ENCODE results near the gene ARNT2.

Gene ARNT2

GRCh38 chr15:80550908-80551260 lies 146.7 kb downstream of the ARNT2 start:
- Mint-ChIP-seq H3K36me3 (no peaks in the 10 kb centered on the region), H3K27ac (no peak overlapping the region), H3K27me3 (peaks cover 8% of the 10 kb centered on the region), H3K4me1 (no peaks in the 10 kb centered on the region), H3K9me3 (no peaks in the 10 kb centered on the region), H3K4me3 (no peak overlapping the region)
- ATAC-seq (ENCODE audit: low read depth) (no peak), DNase-seq (ENCODE audit: low spot score in 2 of 2) (no peak)

DNA sequence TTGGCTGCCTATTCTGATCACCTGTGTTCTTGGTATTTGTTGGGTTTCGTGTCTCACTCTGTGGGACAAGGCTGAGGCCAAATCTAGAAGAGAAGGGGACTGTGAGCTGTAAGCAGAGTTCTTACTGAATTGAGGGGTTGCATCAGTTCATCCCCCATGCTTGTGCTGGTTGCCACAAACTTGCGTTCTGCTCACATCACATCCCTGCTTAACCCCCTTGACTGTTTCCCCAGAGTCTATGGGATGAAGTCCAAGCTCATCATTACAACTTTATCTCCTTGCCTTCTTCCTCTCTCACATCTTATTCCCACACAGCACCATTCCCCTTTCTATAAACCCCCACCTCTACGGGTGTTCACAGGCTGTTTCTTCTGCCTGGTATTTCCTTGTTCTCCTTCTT lies 147.2 kb downstream of the ARNT2 start:
- DNase-seq (ENCODE audit: low spot score in 2 of 2), result no peak
- Mint-ChIP-seq H3K4me1 (no peaks in the 10 kb centered on the region), H3K9me3 (no peaks in the 10 kb centered on the region), H3K27me3 (peaks cover 5% of the 10 kb centered on the region), H3K4me3 (no peak overlapping the region), H3K27ac (no peak overlapping the region), H3K36me3 (no peaks in the 10 kb centered on the region)
- no peak for ATAC-seq (ENCODE audit: low read depth)

DNA sequence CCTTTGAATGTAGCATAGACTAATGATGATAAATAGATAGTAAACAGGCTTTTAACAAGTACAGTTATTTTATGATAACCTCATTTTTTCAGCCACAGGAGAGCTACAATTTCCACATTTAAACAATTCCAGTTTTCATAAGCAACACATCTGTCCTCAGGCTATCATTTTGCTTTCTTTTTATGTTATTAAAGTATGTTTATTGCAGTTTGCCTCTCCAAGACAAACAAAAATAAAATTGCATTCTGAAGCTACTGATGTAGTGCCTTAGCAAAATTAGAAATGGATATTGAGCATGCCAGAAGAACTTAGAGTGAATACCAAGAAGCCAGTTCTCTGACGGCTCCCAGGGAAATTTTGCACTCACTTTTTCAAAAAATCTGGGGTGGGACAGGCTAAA lies 150.4 kb downstream of the ARNT2 start:
- no peak for ATAC-seq (ENCODE audit: low read depth)
- Mint-ChIP-seq H3K36me3 (no peaks in the 10 kb centered on the region), H3K4me1 (peaks cover under 1% of the 10 kb centered on the region), H3K9me3 (peaks cover 2% of the 10 kb centered on the region), H3K27me3 (peaks cover 12% of the 10 kb centered on the region), H3K4me3 (no peak overlapping the region), H3K27ac (no peak overlapping the region)
- DNase-seq (ENCODE audit: low spot score in 2 of 2), result no peak

GRCh38 chr15:80556694-80557367 lies 152.6 kb downstream of the ARNT2 start:
- Mint-ChIP-seq H3K27me3 (peaks cover 10% of the 10 kb centered on the region), H3K4me1 (peaks cover 5% of the 10 kb centered on the region), H3K9me3 (peaks cover 2% of the 10 kb centered on the region), H3K27ac (no peak overlapping the region), H3K36me3 (no peaks in the 10 kb centered on the region), H3K4me3 (no peak overlapping the region)
- no peak for ATAC-seq (ENCODE audit: low read depth)
- no peak for DNase-seq (ENCODE audit: low spot score in 2 of 2)

DNA sequence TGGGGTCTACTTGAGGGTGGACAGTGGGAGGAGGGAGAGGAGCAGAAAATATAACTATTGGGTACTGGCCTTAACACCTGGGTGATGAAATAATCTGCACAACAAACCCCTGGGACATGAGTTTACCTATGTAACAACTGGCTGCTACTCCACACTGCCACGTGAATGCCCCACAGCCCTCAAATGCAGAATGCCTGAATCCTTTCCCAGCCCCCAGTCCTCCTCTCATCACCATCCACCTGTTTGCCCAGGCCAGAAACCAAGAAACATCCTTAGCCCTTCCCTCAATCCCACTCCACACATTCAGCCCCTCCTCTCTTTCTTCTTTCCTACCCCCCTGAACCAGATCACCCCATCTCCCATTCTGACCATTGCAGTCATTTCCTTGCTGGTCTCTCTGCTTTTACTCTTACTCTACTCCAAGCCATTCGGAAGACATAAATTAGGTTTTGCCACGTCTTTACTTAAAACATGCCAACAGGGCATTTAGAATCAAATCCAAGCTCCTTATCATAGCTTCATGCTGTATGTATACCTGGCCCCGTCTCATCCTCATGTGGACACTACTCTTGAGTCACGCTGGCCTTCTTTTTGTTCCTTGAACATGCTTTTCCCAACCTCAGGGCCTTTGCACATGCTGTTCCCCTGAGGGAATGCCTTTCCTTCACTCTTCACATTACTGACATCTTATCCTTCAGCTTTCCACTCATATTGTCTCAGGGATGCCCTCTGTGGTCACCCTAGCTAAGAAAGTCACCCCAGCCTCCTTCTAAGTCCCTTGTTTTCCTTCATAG lies 153.5 kb downstream of the ARNT2 start:
- no peak overlapping the region for H3K4me3 Mint-ChIP-seq
- H3K9me3 Mint-ChIP-seq, result peaks cover 2% of the 10 kb centered on the region
- H3K27me3 Mint-ChIP-seq, result peaks cover 10% of the 10 kb centered on the region
- DNase-seq (ENCODE audit: low spot score in 2 of 2), result no peak
- no peak overlapping the region for H3K27ac Mint-ChIP-seq
- peaks cover 5% of the 10 kb centered on the region for H3K4me1 Mint-ChIP-seq
- ATAC-seq (ENCODE audit: low read depth), result no peak
- no peaks in the 10 kb centered on the region for H3K36me3 Mint-ChIP-seq

DNA sequence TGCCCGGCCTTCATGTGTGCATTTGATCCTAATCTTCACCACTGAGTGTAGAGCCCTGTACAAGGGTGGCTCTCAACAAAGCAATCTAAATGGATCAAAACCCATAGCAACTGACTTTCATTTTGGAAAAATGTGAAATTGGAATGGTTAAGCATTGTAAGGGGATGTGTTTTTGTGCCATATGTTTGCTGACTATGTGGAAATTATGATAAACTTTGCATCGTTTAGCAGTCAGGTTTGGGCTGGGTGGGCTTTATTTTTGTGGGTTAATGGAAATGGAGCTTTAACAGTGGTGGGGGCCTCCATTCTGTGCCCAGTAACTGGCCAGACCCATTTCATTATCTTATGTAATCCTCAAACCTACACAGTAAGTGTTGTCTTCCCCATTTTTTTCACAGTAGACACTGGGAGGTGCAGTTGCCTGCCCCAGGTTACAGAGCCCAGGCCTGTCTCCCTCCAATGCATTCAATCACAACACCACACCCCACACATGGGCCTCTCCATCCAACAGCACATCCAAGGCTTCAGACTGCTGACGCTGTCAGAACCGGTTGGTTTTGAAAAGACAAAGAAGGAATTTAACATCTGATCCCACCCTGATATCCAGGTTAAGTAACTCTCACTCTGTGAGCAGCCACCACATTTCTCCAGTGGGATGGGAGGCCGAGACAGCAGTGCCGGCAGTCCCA lies 154.6 kb downstream of the ARNT2 start:
- H3K27ac Mint-ChIP-seq, result no peak overlapping the region
- no peak overlapping the region for H3K4me3 Mint-ChIP-seq
- H3K9me3 Mint-ChIP-seq, result peaks cover 2% of the 10 kb centered on the region
- peaks cover 13% of the 10 kb centered on the region for H3K27me3 Mint-ChIP-seq
- peaks cover 5% of the 10 kb centered on the region for H3K4me1 Mint-ChIP-seq
- no peaks in the 10 kb centered on the region for H3K36me3 Mint-ChIP-seq
- ATAC-seq (ENCODE audit: low read depth) (no peak), DNase-seq (ENCODE audit: low spot score in 2 of 2) (no peak)

- DNase-seq (ENCODE audit: low spot score in 2 of 2) (no peak), ATAC-seq (ENCODE audit: low read depth) (no peak)
- Mint-ChIP-seq H3K9me3 (peaks cover 2% of the 10 kb centered on the region), H3K27me3 (peaks cover 13% of the 10 kb centered on the region), H3K4me3 (no peak overlapping the region), H3K36me3 (no peaks in the 10 kb centered on the region), H3K27ac (no peak overlapping the region), H3K4me1 (peaks cover 5% of the 10 kb centered on the region)
Observed at GRCh38 chr15:80559320-80559693, 155.1 kb downstream of the ARNT2 start.

DNA sequence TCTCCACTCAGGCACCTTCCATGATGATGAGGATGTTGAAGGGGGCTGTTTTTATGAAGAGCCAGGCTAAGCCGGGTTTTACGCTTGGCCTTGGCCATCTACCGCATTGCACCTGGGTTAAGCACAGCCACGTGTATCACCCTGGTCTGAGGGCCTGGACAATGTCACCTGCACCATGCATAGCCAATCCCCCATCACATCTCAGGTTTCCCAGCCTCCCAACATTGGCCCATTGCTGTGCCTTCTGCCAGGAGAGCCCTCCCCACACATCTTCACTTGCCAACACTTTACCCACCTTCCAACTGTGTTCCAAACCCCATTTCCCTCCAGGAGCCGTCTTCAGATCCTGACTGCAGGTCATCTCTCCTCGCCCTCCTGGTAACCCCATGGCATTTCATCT lies 155.6 kb downstream of the ARNT2 start:
- ATAC-seq (ENCODE audit: low read depth) (no peak), DNase-seq (ENCODE audit: low spot score in 2 of 2) (no peak)
- Mint-ChIP-seq H3K4me1 (peaks cover 5% of the 10 kb centered on the region), H3K9me3 (peaks cover 2% of the 10 kb centered on the region), H3K27ac (no peak overlapping the region), H3K27me3 (peaks cover 14% of the 10 kb centered on the region), H3K36me3 (no peaks in the 10 kb centered on the region), H3K4me3 (no peak overlapping the region)

- Mint-ChIP-seq H3K9me3 (peaks cover 2% of the 10 kb centered on the region), H3K36me3 (no peaks in the 10 kb centered on the region), H3K27me3 (peaks cover 14% of the 10 kb centered on the region), H3K27ac (no peak overlapping the region), H3K4me3 (no peak overlapping the region), H3K4me1 (peaks cover 7% of the 10 kb centered on the region)
- no peak for ATAC-seq (ENCODE audit: low read depth)
- DNase-seq (ENCODE audit: low spot score in 2 of 2), result no peak
Observed at GRCh38 chr15:80560601-80561400, 156.6 kb downstream of the ARNT2 start.

- no peak for ATAC-seq (ENCODE audit: low read depth)
- Mint-ChIP-seq H3K4me1 (peaks cover 7% of the 10 kb centered on the region), H3K4me3 (no peak overlapping the region)
Observed at GRCh38 chr15:80561500-80561899, 157.3 kb downstream of the ARNT2 start.

GRCh38 chr15:80562033-80562432 lies 157.9 kb downstream of the ARNT2 start:
- peaks cover 20% of the 10 kb centered on the region for H3K27me3 Mint-ChIP-seq
- H3K36me3 Mint-ChIP-seq, result no peaks in the 10 kb centered on the region
- H3K4me3 Mint-ChIP-seq, result no peak overlapping the region
- no peak overlapping the region for H3K27ac Mint-ChIP-seq
- peaks cover 7% of the 10 kb centered on the region for H3K4me1 Mint-ChIP-seq
- peaks cover 2% of the 10 kb centered on the region for H3K9me3 Mint-ChIP-seq
- ATAC-seq (ENCODE audit: low read depth) (no peak), DNase-seq (ENCODE audit: low spot score in 2 of 2) (no peak)

More at GRCh38 chr15:80561500-80561899, 157.3 kb downstream of the ARNT2 start:
- H3K27ac Mint-ChIP-seq, result no peak overlapping the region
- peaks cover 2% of the 10 kb centered on the region for H3K9me3 Mint-ChIP-seq
- no peaks in the 10 kb centered on the region for H3K36me3 Mint-ChIP-seq
- H3K27me3 Mint-ChIP-seq, result peaks cover 18% of the 10 kb centered on the region
- no peak for DNase-seq (ENCODE audit: low spot score in 2 of 2)

DNA sequence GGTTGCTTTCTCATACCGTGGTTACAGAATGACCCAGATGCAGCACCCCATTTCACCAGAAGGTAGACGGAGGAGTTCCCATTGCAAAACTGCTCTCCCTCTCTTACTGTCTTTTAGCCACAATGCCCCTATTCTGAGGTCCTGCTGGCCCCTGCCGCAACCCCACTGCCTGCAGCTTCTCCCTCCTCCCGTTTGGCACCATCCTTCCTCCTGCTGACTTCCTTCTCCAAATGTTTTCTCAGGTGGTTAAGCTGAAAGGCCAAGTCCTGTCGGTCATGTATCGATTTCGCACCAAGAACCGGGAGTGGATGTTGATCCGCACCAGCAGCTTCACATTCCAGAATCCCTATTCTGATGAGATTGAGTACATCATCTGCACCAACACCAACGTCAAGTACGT lies 158.7 kb downstream of the ARNT2 start:
- Mint-ChIP-seq H3K27ac (no peak overlapping the region), H3K27me3 (peaks cover 16% of the 10 kb centered on the region), H3K36me3 (no peaks in the 10 kb centered on the region), H3K4me1 (peaks cover 7% of the 10 kb centered on the region), H3K4me3 (no peak overlapping the region), H3K9me3 (peaks cover 2% of the 10 kb centered on the region)
- DNase-seq (ENCODE audit: low spot score in 2 of 2) (no peak), ATAC-seq (ENCODE audit: low read depth) (no peak)

DNA sequence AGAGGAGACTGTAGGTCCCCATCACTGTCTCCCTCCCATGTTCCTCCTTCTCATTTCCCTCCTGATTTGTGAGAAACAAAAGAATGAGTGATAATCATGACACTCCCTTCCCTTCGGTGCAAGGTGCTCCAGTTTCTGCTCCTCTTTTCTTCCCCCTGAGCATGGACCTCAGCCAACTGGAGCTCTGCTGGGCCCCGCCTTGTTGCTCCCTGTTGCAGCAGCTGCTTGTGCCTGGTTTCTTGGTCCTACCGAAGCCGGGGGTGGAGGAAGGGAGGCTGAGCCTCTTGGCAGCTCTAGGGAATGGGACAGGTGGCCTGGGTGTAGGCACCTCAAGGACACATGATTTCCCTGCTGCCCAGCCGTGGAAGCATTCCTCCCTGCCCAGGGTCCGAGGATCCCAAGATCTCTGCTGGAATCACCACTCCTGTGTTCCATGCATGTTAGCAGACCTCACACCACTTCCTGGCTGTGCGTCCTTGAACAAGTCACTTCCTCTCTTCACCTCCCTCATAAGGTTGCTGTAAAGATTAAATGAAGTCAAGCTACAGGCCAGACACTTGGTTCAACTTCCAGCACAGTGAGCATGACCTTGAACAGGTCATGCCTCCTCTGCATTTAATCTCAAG lies 159.3 kb downstream of the ARNT2 start:
- no peak for DNase-seq (ENCODE audit: low spot score in 2 of 2)
- H3K36me3 Mint-ChIP-seq, result no peaks in the 10 kb centered on the region
- no peaks in the 10 kb centered on the region for H3K9me3 Mint-ChIP-seq
- ATAC-seq (ENCODE audit: low read depth), result no peak
- H3K27ac Mint-ChIP-seq, result no peak overlapping the region
- H3K4me3 Mint-ChIP-seq, result no peak overlapping the region
- peaks cover 7% of the 10 kb centered on the region for H3K4me1 Mint-ChIP-seq
- peaks cover 14% of the 10 kb centered on the region for H3K27me3 Mint-ChIP-seq
